Measurements from ENCODE around the gene BANF2. TPM values are rescaled to one million over a fixed set of nuclear protein-coding genes. Genes with fewer than 3 reads are reported as not detected.

The BANF2 gene
- total RNA-seq, 1 experiment from 2014 or later, result not detected

- Histone ChIP-seq H3K9me2 (ENCODE audit: insufficient read depth) (no peaks in the 10 kb centered on the region), H3K27ac (ENCODE audit: low read depth, low read length) (no peak overlapping the region), H2AFZ (ENCODE audit: low read depth, low read length, poor library complexity, severe bottlenecking) (no peak overlapping the region), H3K36me3 (ENCODE audit: control insufficient read depth in 1 of 2, insufficient read depth in 2 of 2, low read length in 2 of 2) (peaks cover under 1 to 8% of the 10 kb centered on the region in 2 experiments; a peak in 2 of 4 replicates), H3K27me3 (ENCODE audit: insufficient read depth, low read length) (peaks cover 12% of the 10 kb centered on the region; the same call in 1 of the 2 replicates), H3K9me3 (ENCODE audit: control insufficient read depth in 1 of 2, insufficient read depth in 1 of 2, low read depth in 1 of 2, low read length in 2 of 2) (no peaks in the 10 kb centered on the region), H3K4me3 (replicated peaks in 1 of 2; ENCODE audit: low read depth in 1 of 2, low read length in 2 of 2) (no peak overlapping the region), H3K4me1 (ENCODE audit: control insufficient read depth in 1 of 2, insufficient read depth in 2 of 2, low read length in 2 of 2) (peaks cover 14 to 22% of the 10 kb centered on the region in 2 experiments), H3K9ac (ENCODE audit: low read length) (no peak overlapping the region), H3K79me2 (ENCODE audit: insufficient read depth, low read length) (peaks cover 17% of the 10 kb centered on the region), H3K4me2 (ENCODE audit: low read length) (no peak overlapping the region), H4K20me1 (ENCODE audit: insufficient read depth) (no peaks in the 10 kb centered on the region)
- POLR2A ChIA-PET, result no interaction called here
- DNase-seq (ENCODE audit: low read depth, low spot score) (no peak), ATAC-seq (no peak)
- RAD21 ChIA-PET (ENCODE audit: low non-redundant PET in 1 of 2, low total read pairs in 2 of 2, uncharacterized antibody in 2 of 2, unreplicated experiment in 2 of 2), result no interaction called here
- BruUV-seq (replicated peaks), result no TSS peak
- TF ChIP-seq SRF (IDR thresholded peaks at IDR 0.05; ENCODE audit: low read depth) (no peak), SIN3A (IDR thresholded peaks at IDR 0.05; ENCODE audit: low read depth) (no peak), JUND (IDR thresholded peaks at IDR 0.05) (no peak), RAD21 (IDR thresholded peaks at IDR 0.05; ENCODE audit: low read depth) (no peak), ATF3 (IDR thresholded peaks at IDR 0.05) (no peak), REST (IDR thresholded peaks at IDR 0.05; ENCODE audit: low read depth) (no peak), POLR2A (IDR thresholded peaks at IDR 0.05; ENCODE audit: borderline replicate concordance, extremely low read depth, insufficient read depth, insufficient read length) (no peak), ELF1 (IDR thresholded peaks at IDR 0.05; ENCODE audit: borderline replicate concordance, low read depth) (no peak), SP1 (IDR thresholded peaks at IDR 0.05; ENCODE audit: low read depth) (no peak), ZBTB33 (IDR thresholded peaks at IDR 0.05; ENCODE audit: extremely low read depth, insufficient replicate concordance, low read length) (no peak), POLR2AphosphoS5 (IDR thresholded peaks at IDR 0.05; ENCODE audit: low read depth, low read length) (no peak), ZNF274 (IDR thresholded peaks at IDR 0.05; ENCODE audit: low read depth, low read length) (no peak)
- CTCF ChIA-PET, result no interaction called here
- intact Hi-C loops (cut with micrococcal nuclease), result no loop called here
Measured at GRCh38 chr20:17684077-17684888, 15.5 kb upstream of the BANF2 start.

Measured in HCT116 (cell line).